Superior temporal gyrus (tissue), 1 donor: ENCODE measurements around the gene MRPS22.
A peak's percentile ranks its signal among the peaks of the same experiment; 100 is the strongest.

Source experiments
- DNase-seq: peaks from one replicate; pipeline ENCODE4 v3.0.0-alpha.2; 2016; ENCODE audit errors: extremely low spot score

MRPS22 gene

GRCh38 chr3:139343895-139344856, at the start of gene MRPS22:
MRPS22 (plus strand) TSS chr3:139344020; CDS start chr3:139344027, 7 bp downstream.
- peak; percentile 96 for DNase-seq

- peak; percentile 65 for DNase-seq
Measured at GRCh38 chr3:139295040-139295439, 48.8 kb upstream of the MRPS22 start.

GRCh38 chr3:139296141-139296718, 47.6 kb upstream of the MRPS22 start:
- no peak for DNase-seq

GRCh38 chr3:139297588-139298311, 46.1 kb upstream of the MRPS22 start:
- no peak for DNase-seq

- DNase-seq: no peak
Measured at GRCh38 chr3:139299261-139300132, 44.3 kb upstream of the MRPS22 start.

GRCh38 chr3:139300416-139300815, 43.4 kb upstream of the MRPS22 start:
- DNase-seq: no peak

GRCh38 chr3:139301183-139301582, 42.6 kb upstream of the MRPS22 start:
- DNase-seq: no peak

- no peak for DNase-seq
Measured at GRCh38 chr3:139301654-139302053, 42.2 kb upstream of the MRPS22 start.

- no peak for DNase-seq
Measured at GRCh38 chr3:139302084-139302800, 41.6 kb upstream of the MRPS22 start.

- DNase-seq: no peak
Measured at GRCh38 chr3:139302801-139303113, 41.1 kb upstream of the MRPS22 start.

- DNase-seq: no peak
Measured at GRCh38 chr3:139303216-139303615, 40.6 kb upstream of the MRPS22 start.

- DNase-seq: no peak
Measured at GRCh38 chr3:139304383-139304782, 39.4 kb upstream of the MRPS22 start.

- DNase-seq: no peak
Measured at GRCh38 chr3:139306078-139306477, 37.7 kb upstream of the MRPS22 start.

GRCh38 chr3:139307072-139307491, 36.7 kb upstream of the MRPS22 start:
- no peak for DNase-seq

GRCh38 chr3:139307601-139308555, 35.9 kb upstream of the MRPS22 start:
- no peak for DNase-seq

- no peak for DNase-seq
Measured at GRCh38 chr3:139308560-139308959, 35.3 kb upstream of the MRPS22 start.

GRCh38 chr3:139309061-139309591, 34.7 kb upstream of the MRPS22 start:
- DNase-seq: no peak

GRCh38 chr3:139309880-139310279, 33.9 kb upstream of the MRPS22 start:
- no peak for DNase-seq

GRCh38 chr3:139310474-139310933, 33.3 kb upstream of the MRPS22 start:
- DNase-seq: no peak
